Measurements from ENCODE around the gene SRCAP.

Gene SRCAP

DNA sequence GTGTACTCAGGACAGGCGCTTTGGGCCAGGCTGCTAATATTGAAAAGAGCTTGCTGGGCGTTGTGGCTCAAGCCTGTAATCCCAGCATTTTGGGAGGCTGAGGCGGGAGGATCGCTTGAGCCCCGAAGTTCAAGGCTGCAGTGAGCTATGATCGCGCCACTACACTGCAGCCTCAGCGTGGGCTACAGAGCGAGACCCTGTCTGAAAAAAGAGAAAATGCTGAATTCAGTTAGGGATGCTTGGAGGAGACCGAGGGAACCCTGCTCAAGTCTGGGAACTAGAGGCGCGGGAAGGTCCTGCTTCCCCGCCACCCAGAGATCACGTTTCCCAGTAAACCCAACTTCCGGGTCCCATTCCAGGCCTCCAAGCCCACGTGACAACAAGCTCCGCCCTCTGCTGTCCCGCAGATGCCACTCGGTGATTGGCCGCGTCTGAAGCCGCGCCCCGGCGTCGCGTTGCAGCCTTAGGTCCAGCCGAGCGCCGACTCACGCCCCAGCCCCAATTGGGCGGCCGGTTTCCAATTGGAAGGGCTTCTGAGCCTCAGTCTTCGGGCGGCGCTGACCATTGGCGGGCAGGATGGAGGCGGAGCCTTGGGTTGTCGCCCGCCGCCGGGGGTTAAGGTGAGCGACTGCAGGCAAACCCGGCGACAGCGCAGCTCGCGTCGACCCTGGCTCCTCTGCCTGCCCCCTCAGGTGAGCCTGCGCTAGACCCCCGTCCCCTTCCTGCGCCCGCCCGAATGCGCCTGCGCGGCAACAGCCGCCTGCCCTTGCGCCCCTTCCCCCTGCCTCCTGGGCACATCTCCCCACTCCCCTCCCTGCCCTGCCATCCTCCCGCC lies 49.0 kb downstream of the SRCAP start, which contains the start of gene PHKG2:
Gene PHKG2 (plus strand): TSS at position 627 of the 835 bp plus-strand sequence. CDS start 396 bp downstream, outside the sequence.
- peak within 1 kb of the TSS; percentile 71 for H3K4me3 ChIP-seq (ENCODE audit: low read length)
- TF ChIP-seq, protein P1, sequence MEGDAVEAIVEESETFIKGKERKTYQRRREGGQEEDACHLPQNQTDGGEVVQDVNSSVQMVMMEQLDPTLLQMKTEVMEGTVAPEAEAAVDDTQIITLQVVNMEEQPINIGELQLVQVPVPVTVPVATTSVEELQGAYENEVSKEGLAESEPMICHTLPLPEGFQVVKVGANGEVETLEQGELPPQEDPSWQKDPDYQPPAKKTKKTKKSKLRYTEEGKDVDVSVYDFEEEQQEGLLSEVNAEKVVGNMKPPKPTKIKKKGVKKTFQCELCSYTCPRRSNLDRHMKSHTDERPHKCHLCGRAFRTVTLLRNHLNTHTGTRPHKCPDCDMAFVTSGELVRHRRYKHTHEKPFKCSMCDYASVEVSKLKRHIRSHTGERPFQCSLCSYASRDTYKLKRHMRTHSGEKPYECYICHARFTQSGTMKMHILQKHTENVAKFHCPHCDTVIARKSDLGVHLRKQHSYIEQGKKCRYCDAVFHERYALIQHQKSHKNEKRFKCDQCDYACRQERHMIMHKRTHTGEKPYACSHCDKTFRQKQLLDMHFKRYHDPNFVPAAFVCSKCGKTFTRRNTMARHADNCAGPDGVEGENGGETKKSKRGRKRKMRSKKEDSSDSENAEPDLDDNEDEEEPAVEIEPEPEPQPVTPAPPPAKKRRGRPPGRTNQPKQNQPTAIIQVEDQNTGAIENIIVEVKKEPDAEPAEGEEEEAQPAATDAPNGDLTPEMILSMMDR (IDR thresholded peaks at IDR 0.05; ENCODE audit: insufficient read depth, low read depth, low read length, missing control alignments): peak; percentile 1
- peak; percentile 100 for DNase-seq (ENCODE audit: low read depth)

DNA sequence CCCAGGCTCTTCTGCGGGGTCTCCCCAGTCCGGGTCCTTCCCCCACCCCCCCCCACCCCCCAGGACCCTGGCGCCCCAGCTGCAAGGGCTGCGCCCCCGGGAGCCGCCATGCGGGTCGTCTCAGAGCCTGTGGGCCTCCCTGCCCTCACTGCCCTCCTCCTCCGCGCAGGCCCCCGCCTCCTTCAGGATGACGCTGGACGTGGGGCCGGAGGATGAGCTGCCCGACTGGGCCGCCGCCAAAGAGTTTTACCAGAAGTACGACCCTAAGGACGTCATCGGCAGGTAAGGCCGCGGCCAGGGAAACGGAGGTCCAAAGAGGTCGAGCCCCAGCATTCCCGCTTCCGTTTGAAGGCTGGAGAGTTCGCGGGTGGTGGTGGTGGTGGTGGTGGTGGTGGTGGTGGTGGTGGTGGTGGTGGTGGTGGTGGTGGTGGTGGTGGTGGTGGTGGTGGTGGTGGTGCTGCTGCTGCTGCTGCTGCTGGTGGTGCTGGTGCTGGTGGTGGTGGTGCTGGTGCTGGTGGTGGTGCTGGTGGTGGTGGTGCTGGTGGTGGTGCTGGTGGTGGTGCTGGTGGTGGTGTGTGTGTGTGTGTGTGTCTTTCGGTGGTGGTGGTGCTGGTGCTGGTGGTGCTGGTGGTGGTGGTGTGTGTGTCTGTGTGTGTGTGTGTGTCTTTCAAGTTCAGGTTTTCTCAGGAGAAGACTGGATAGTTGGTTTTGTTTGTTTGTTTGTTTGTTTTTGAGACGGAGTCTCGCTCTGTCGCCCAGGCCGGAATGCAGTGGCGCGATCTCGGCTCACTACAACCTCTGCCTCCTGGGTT lies 49.9 kb downstream of the SRCAP start:
- TF ChIP-seq, protein P1 (IDR thresholded peaks at IDR 0.05; ENCODE audit: insufficient read depth, low read depth, low read length, missing control alignments): no peak
- H3K4me3 ChIP-seq (ENCODE audit: low read length): peak overlapping the region; percentile 71
- peak; percentile 38 for DNase-seq (ENCODE audit: low read depth)

- DNase-seq (ENCODE audit: low read depth): no peak
- H3K4me3 ChIP-seq (ENCODE audit: low read length): no peak overlapping the region
- TF ChIP-seq, protein P1 (IDR thresholded peaks at IDR 0.05; ENCODE audit: insufficient read depth, low read depth, low read length, missing control alignments): no peak
Measured at GRCh38 chr16:30750201-30750600, 51.2 kb downstream of the SRCAP start.

DNA sequence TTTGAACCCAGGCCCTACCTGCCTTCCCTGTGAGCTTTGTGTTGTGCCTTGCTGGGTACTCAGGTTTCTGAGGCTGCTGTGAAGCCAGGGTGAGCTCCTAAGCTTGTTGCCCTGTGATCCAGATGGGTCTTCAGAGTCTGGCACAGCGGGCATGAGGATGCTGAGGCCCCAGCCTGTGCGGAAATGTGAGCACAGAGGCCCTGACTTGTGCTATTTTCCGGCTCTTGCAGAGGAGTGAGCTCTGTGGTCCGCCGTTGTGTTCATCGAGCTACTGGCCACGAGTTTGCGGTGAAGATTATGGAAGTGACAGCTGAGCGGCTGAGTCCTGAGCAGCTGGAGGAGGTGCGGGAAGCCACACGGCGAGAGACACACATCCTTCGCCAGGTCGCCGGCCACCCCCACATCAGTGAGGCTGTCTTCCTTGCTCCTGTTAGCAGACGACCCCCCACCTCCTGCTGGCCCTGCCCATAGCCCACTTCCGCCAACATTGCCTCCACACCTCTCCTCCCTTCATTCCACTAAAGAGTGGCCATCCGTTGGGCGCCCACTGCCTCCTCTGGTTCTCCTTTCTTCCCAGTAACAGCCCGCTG lies 52.0 kb downstream of the SRCAP start:
- H3K4me3 ChIP-seq (ENCODE audit: low read length): no peak overlapping the region
- TF ChIP-seq, protein P1 (IDR thresholded peaks at IDR 0.05; ENCODE audit: insufficient read depth, low read depth, low read length, missing control alignments): no peak
- no peak for DNase-seq (ENCODE audit: low read depth)

GRCh38 chr16:30753596-30753995 lies 54.6 kb downstream of the SRCAP start:
- DNase-seq (ENCODE audit: low read depth): no peak
- TF ChIP-seq, protein P1 (IDR thresholded peaks at IDR 0.05; ENCODE audit: insufficient read depth, low read depth, low read length, missing control alignments): no peak
- no peak overlapping the region for H3K4me3 ChIP-seq (ENCODE audit: low read length)

- TF ChIP-seq, protein P1 (IDR thresholded peaks at IDR 0.05; ENCODE audit: insufficient read depth, low read depth, low read length, missing control alignments): no peak
- DNase-seq (ENCODE audit: low read depth): no peak
- no peak overlapping the region for H3K4me3 ChIP-seq (ENCODE audit: low read length)
Measured at GRCh38 chr16:30755955-30756780, 57.2 kb downstream of the SRCAP start.

All from epithelial cell of esophagus (primary cell).